ENCODE data around the gene ARL16. TPM values are rescaled to one million over a fixed set of nuclear protein-coding genes. Genes with fewer than 3 reads are reported as not detected.

The ARL16 gene
- total RNA-seq, 1 donor from 2014 or later: 46.3 TPM

- no peak for DNase-seq (ENCODE audit: extremely low spot score, unreplicated experiment)
- Mint-ChIP-seq H3K27ac (ENCODE audit: unreplicated experiment) (no peak overlapping the region), H3K9me3 (ENCODE audit: unreplicated experiment) (no peaks in the 10 kb centered on the region), H3K4me3 (ENCODE audit: unreplicated experiment) (no peak overlapping the region), H3K27me3 (ENCODE audit: unreplicated experiment) (no peaks in the 10 kb centered on the region), H3K36me3 (ENCODE audit: unreplicated experiment) (peaks cover 31% of the 10 kb centered on the region), H3K4me1 (ENCODE audit: unreplicated experiment) (no peaks in the 10 kb centered on the region)
- TF ChIP-seq, protein P1, sequence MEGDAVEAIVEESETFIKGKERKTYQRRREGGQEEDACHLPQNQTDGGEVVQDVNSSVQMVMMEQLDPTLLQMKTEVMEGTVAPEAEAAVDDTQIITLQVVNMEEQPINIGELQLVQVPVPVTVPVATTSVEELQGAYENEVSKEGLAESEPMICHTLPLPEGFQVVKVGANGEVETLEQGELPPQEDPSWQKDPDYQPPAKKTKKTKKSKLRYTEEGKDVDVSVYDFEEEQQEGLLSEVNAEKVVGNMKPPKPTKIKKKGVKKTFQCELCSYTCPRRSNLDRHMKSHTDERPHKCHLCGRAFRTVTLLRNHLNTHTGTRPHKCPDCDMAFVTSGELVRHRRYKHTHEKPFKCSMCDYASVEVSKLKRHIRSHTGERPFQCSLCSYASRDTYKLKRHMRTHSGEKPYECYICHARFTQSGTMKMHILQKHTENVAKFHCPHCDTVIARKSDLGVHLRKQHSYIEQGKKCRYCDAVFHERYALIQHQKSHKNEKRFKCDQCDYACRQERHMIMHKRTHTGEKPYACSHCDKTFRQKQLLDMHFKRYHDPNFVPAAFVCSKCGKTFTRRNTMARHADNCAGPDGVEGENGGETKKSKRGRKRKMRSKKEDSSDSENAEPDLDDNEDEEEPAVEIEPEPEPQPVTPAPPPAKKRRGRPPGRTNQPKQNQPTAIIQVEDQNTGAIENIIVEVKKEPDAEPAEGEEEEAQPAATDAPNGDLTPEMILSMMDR (IDR thresholded peaks at IDR 0.05): no peak
These were observed 8.0 kb upstream of the ARL16 start for GRCh38 chr17:81691608-81692007.

GRCh38 chr17:81691196-81691595 is 7.6 kb upstream of the ARL16 start:
- H3K4me3 Mint-ChIP-seq (ENCODE audit: unreplicated experiment): no peak overlapping the region

GRCh38 chr17:81690549-81690948 is 7.0 kb upstream of the ARL16 start:
- Mint-ChIP-seq H3K9me3 (ENCODE audit: unreplicated experiment) (no peaks in the 10 kb centered on the region), H3K4me3 (ENCODE audit: unreplicated experiment) (no peak overlapping the region), H3K27me3 (ENCODE audit: unreplicated experiment) (no peaks in the 10 kb centered on the region), H3K36me3 (ENCODE audit: unreplicated experiment) (peaks cover 35% of the 10 kb centered on the region), H3K27ac (ENCODE audit: unreplicated experiment) (no peak overlapping the region), H3K4me1 (ENCODE audit: unreplicated experiment) (peaks cover 6% of the 10 kb centered on the region)
- DNase-seq (ENCODE audit: extremely low spot score, unreplicated experiment): no peak
- TF ChIP-seq, protein P1 (IDR thresholded peaks at IDR 0.05): no peak

More at GRCh38 chr17:81691196-81691595, 7.6 kb upstream of the ARL16 start:
- DNase-seq (ENCODE audit: extremely low spot score, unreplicated experiment): no peak
- H3K9me3 Mint-ChIP-seq (ENCODE audit: unreplicated experiment): no peaks in the 10 kb centered on the region
- no peaks in the 10 kb centered on the region for H3K27me3 Mint-ChIP-seq (ENCODE audit: unreplicated experiment)
- TF ChIP-seq, protein P1 (IDR thresholded peaks at IDR 0.05): no peak
- H3K4me1 Mint-ChIP-seq (ENCODE audit: unreplicated experiment): peaks cover 2% of the 10 kb centered on the region
- peaks cover 32% of the 10 kb centered on the region for H3K36me3 Mint-ChIP-seq (ENCODE audit: unreplicated experiment)
- no peak overlapping the region for H3K27ac Mint-ChIP-seq (ENCODE audit: unreplicated experiment)

GRCh38 chr17:81690066-81690465 is 6.5 kb upstream of the ARL16 start:
- Mint-ChIP-seq H3K27me3 (ENCODE audit: unreplicated experiment) (no peaks in the 10 kb centered on the region), H3K27ac (ENCODE audit: unreplicated experiment) (no peak overlapping the region), H3K4me1 (ENCODE audit: unreplicated experiment) (peaks cover 10% of the 10 kb centered on the region), H3K9me3 (ENCODE audit: unreplicated experiment) (no peaks in the 10 kb centered on the region), H3K36me3 (ENCODE audit: unreplicated experiment) (peaks cover 39% of the 10 kb centered on the region), H3K4me3 (ENCODE audit: unreplicated experiment) (no peak overlapping the region)
- TF ChIP-seq, protein P1 (IDR thresholded peaks at IDR 0.05): no peak
- no peak for DNase-seq (ENCODE audit: extremely low spot score, unreplicated experiment)

GRCh38 chr17:81688616-81689015 is 5.0 kb upstream of the ARL16 start:
- DNase-seq (ENCODE audit: extremely low spot score, unreplicated experiment): no peak
- Mint-ChIP-seq H3K9me3 (ENCODE audit: unreplicated experiment) (no peaks in the 10 kb centered on the region), H3K27me3 (ENCODE audit: unreplicated experiment) (no peaks in the 10 kb centered on the region), H3K27ac (ENCODE audit: unreplicated experiment) (no peak overlapping the region), H3K36me3 (ENCODE audit: unreplicated experiment) (peaks cover 39% of the 10 kb centered on the region), H3K4me1 (ENCODE audit: unreplicated experiment) (peaks cover 19% of the 10 kb centered on the region), H3K4me3 (ENCODE audit: unreplicated experiment) (no peak overlapping the region)
- TF ChIP-seq, protein P1 (IDR thresholded peaks at IDR 0.05): no peak

Measured in osteocyte (in vitro differentiated cells).